ENCODE results near the gene PROKR1.

DNA sequence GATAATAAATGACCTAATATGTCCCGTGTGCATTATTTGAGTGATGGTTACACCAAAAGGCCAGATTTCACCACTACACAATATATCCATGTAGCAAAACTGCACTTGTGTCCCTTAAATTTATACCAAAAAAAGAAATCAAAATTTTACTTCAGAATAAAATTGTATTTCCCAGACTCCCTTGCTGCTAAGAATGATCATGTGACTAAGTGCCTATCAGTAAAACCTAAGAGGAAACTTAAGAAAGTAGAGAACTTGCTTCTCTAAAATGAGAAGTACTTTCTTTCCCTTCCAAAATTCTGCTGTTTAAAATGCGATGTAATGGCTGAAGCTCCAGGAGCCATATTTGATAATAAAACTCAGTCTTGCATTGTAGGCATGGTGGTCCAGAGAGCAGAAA, 24.0 kb downstream of the PROKR1 start:
- TF ChIP-seq EZH2 (IDR thresholded peaks at IDR 0.05; ENCODE audit: insufficient read depth, poor library complexity, severe bottlenecking) (no peak), EZH2phosphoT487 (IDR thresholded peaks at IDR 0.05; ENCODE audit: insufficient read depth, low read depth) (no peak)

All from GM23248 (cell line).